Hematopoietic multipotent progenitor cell treated with erythropoietin and hydrocortisone succinate and interleukin-3 and kit ligand, for 15 days (in vitro differentiated cells): Measurements from ENCODE around the gene IP6K3.

Experiments
- DNase-seq: peaks from one replicate; pipeline ENCODE4 v3.0.0-alpha.2; 2015; ENCODE audit warnings: low spot score

IP6K3 gene

DNA sequence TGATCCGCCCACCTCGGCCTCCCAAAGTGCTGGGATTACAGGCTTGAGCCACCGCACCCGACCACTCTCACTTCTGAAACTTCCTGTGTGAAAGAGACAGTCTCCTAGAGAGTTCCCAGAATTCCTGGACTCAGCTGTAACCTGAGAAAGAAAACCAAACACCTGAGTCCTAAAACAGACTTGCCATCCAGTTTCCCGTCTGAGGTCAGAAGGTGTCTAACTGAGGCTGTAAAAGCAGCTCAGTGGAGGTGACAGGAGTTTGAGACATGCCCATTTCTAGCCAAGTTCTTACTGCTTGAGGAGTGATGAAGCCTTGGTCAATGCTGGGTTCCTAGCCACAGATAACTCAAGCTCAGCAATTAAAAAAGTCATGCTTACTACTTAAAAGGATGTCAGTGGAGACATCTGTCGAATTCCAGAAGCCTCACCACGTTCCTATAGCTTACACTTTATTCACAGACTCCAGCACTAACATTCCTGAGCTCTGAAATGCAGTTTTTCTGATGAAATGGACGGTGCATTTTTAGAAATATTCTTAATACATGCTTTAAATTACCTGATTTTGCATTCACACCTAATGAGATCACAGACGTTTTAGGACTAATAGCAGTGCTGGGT is 41.3 kb downstream of the IP6K3 start:
- DNase-seq: no peak

DNA sequence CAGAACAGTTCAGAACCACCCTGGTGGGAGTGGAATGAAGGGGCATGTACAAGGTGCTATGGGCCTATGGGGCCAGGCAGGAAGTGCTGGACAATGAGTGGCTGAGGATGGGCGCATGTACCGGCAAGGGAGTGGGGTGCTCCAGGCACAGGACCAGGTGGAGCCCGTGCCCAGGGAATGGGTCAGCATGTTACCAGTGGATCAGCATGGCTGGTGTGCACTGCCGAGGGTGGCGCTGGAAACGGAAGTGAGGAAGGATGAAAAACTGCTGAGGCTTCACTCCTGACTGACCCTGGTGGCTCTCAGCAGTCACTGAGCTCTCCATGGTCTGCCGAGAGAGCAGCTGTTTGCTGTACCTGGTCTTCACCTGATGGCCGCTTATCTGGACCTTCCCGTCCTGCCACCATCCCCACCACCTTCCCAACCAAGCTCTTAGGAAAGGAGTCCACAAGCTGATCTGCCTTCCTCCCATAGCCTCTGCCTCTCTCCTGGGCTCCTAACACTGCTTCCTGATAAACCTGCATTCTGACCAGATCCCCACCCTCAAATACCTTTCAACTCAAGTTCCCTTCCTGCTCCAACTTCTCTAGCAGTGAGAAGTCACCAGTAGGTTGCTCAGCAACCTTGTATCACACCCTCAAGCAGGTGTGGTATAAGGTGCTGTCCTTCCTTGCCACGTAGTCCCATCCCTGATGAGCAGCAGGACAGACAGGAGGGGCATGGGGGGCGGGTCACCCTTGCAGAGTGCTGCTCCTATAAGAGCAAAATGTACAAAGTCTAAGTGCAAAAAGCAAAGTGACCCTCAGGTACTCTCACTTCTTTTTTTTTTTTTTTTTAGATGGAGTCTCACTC is 42.3 kb downstream of the IP6K3 start:
- no peak for DNase-seq

DNA sequence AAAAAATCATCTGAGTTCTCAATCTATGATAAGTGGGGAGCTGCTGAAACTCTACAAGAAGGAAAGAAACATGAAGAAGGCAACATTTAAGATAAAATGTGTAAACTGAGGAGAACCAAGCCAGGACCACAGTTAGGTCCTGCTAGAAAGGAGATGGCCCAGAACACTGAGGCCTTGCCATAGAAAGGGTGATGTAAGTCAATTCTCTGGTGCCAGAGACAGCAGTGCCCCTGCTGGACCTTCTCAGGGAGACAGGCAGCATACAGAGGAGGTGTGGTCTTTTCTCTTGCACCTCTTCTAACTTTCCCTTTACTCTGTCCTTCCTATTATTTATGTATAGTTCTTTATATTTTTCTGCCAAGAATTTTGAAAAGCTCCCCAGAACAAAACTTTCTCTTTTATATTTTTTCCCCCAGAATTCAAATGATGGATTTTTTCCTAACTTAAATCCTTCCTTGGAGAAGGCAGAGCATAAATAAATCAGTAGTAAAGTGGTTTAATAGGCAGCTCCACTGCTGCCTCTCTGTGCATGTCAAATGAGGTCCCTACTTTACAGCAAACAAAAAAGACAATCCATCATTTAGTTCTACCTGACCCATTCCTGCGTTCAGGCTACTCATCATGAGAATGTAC is 44.2 kb downstream of the IP6K3 start:
- DNase-seq: peak; percentile 16

DNA sequence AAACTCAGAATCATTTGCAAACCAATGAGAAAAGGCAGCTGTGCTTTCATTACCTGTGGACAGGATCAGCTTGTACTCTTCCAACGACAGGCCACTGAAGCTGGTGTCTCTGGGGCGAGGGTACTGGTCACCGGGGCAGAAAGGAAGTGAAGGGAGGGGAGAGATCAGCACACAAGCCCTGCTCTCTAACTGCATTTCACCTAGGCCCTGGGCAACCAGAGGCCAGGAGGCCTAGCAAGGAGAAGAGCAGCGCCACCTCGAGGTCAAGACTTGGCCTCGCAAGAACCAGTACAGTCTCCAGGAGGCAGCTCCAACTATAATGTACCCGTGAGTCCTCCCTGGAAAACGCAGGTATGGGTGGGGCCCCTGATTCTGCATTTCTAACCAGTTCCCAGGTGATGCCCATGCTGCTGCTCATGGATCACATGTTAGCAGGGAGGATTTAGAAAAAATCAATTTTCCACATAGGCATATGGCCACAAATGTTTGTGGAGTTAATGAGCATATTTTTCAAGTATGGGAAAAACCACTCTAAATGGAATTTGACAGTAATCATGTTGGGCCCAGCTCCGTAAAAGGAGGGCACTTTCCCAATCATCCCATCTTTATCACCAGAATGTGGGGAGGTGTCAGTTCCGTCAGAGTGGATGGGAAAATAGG is 46.2 kb downstream of the IP6K3 start:
- peak; percentile 50 for DNase-seq

DNA sequence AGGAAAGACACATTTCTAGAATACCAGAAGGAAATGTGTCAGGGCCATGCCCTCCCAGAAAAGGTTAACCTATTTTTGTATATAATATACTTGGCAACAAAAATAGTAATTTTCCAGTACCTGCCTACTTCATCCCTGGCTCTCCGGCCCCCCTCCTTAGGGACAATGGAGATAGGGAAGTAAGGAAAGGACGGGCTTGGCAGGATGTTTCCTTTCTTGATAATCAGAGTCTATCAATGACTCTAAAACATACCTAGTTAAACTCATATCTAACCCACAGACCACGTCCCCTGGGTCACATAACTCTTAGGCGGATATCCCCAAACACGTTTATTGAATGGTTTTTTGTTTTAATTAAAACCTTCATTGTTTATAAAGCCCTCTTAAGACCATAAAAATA is 47.0 kb downstream of the IP6K3 start:
- no peak for DNase-seq

DNA sequence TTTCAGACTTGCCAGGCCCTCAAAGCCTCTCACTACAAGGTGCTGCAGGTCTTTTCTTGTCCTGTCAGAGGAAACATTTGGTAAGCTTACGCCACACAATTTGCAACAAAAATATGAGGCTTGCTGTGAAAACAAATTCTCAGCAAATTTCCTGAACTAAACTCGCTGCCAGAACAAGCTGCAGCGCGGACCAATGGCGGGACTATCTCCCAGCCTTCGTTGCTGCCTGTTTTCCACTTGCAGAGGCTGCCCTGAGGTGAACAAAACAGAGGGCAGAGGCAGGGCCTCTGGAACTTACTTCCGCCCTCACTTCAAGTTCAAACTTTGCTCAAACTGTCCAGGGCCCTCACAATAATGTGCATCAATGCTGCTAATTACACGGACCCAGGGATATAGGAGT is 47.6 kb downstream of the IP6K3 start:
- no peak for DNase-seq

DNA sequence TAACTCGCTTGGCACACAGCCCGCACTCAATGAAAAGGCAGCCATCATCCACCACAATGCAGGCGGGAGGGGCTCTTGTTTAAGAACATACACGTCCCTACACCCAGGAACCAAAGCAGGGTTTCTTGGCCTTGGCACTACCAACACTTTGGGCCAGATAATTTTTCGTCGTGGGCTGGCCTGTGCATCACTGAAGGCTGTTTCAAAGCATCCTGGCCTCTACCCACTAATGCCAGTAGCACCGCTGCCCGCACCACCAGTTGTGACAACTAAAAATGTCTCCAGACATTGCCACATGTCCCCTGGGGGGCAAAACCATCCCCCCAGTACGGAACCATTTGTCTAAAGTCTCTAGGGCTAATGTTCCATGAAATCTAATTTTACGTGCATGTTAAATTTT is 48.2 kb downstream of the IP6K3 start:
- no peak for DNase-seq

DNA sequence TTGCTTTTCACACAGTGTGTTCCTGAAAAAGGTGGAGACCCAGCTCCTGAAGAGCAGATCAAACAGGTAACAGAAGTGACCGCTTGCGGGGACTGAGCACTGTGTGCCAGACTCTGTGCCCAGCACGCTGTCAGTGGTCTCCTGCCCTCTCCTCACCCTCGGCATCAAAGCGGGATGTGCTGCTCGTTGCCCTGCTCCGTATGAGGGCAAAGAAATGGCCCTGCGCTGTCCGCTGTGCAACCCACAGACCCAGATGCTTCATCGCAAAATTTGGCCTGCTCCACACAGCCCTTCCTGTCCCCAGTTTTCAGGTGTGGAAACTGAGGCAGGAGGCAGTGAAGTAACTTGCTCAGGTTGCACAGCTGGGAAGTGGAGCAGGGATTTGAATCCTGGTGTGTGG is 48.9 kb downstream of the IP6K3 start:
- DNase-seq: no peak

DNA sequence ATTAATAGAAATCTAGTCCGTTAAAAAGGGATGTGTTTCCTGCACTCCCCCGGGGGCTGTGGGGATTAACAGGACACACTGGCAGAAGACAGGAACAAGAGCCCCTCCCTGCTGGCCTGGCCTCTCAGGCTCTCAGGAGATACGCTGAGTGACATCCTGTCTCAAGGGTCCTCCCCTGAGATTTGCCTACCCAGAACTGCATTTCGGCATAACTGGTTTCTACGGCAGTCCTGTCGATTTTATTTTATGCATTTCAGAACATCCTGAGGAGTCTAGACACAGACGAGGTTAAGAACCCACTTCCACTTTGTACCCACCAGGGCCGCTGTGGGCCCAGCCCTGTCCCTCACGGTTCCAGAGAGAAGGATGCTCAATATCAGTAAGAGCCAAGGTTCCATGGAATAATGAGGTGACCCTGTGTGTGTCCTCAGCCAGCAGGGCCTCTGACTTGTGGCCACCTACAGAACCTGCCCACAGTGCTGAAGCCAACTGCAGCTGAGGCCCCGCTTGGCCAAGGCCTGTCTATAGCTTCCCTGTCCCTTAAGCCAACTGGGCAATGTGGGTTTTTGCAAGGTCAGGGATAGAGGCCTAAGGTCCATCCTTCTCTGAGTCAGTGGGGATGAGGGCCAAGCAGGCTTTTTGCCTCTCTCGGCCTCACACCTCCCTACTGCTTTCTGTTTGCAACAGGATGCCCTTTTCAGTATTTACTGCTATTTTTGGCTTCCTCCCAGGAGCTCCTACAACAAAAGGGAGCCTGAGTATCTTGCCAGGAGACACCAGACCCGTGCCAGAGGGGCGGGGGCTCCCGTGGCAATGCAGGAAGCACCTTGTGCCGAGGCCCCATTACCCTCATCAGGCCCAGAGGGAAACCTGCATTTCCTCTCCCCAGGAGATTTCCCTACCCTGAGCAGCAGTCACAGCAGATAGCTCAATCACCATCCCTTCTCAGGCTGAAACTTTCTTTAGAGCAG is 49.9 kb downstream of the IP6K3 start:
- DNase-seq: no peak

DNA sequence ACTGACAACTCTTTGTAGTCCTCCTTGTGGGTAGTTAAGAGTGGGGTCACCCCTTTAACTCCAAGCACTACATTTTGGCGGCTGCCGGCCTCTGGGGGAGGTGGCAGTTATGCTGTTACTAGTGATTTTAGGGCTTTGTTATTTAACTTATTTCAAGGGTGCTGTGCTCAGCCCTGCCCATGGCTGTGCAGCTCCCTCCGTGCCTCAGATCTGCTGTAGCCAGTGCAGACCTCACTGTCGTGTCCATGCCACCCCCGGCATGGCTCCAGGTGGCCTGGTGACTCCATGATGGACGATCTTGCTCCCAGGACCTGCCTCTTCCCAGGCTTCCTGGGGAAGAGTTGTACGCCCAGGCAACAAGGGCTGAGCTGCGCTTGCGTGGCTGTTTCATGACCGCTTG is 50.6 kb downstream of the IP6K3 start:
- DNase-seq: no peak

DNA sequence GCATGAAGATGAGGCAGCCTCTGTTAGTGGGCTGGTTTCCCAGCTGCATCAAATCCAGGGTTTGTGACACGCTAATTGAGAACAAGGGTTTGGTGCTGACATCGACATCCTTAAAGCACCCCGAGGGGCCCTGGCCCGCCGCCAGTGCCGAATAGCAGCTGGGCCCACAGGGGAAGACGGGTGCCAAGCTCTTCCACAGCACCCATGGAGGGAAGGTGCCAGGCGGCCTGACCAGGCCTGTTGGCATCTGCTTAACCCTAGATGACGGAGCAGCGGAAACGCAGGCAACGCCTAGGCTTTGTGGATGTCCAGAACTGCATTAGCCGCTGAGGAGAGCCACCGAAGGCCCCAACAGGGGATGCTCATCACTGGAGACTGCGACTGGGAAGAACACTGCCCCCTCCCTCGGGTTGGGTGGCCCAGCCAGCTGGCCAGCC is 51.2 kb downstream of the IP6K3 start:
- DNase-seq: no peak

DNA sequence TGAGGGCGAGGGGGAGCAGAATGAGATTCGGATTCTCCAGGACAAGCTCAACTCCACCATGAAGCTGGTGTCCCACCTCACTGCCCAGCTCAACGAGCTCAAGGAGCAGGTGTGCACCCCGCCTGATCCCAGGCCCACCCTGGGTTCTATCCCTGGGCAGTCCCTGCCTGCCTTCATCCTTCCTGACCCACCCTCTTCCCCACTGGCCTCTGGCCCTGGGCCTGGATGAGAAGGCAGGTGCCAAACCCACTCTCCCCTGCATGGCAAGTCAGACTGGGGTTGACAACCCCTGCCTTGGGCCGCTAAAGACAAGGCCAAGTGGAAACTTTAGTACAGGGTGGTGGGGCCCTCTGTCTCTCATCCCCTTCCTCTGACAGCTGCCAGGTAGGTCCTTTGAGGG is 51.7 kb downstream of the IP6K3 start:
- DNase-seq: no peak

DNA sequence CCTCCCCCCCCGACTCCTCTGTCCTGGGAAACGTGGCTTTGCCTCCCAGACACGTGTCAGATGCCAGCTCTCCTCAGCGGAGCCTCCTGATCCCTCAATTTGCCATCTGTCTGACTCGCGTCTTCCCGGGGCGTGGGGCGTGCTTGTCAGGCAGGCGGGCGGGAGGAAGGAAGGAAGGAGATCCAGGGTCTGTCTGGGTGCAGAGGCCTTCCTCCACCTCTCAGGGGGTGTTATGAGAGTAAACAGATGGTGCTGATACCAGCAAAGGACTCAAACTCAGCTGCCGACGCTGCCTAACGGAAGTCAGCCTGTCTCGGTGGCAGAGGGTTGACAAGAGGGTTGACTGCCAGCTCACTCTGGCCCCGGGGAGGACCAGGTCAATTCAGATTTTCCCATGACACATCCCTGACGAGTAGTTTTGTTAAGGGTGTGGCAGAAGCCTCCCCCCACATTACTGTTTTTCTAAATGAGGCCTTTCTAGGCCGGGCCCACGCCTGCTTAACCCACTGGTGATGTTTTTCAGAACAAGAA is 52.2 kb downstream of the IP6K3 start:
- DNase-seq: no peak

DNA sequence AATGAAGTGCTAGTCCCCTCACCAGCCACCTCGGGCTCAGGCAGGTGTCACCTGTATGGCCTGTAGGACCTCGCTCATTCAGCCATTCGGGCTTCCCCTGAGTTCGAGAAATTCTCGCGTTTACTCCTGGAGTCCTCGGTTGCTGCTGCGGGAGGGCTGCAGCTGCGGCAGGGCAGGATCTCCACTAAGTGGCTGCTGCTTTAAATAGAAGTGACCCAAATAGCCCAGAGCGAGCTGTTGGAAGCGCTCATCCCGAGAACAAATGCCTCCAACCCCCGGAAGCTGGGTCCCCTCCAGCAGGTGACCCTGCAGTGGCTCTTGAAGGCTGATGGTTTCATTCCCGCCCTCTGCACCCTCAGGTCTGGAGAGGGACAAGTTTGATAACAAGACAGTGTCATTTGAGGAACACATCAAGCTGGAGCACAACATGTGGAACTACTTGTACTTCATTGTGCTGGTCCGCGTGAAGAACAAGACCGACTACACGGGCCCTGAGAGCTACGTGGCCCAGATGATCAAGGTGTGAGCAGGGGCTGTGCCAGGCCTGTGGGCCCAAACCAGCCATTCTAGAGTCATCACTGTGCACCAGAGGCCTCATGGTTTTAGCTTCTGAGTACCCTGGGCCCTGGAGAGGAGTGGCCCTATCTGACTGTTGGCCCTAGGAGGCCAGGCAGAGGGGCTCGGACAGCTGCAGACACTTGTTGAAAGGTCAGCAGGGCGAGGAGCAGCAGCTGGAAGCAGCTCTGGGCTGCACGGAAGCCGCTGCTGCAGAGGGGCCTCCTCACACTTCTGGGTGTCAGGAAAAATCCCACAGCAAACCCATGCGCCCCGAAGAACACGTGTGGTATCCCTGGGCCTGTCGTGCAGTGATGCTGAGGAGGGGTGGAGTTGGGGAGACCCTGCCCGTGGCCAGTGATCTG is 53.3 kb downstream of the IP6K3 start:
- DNase-seq: no peak

DNA sequence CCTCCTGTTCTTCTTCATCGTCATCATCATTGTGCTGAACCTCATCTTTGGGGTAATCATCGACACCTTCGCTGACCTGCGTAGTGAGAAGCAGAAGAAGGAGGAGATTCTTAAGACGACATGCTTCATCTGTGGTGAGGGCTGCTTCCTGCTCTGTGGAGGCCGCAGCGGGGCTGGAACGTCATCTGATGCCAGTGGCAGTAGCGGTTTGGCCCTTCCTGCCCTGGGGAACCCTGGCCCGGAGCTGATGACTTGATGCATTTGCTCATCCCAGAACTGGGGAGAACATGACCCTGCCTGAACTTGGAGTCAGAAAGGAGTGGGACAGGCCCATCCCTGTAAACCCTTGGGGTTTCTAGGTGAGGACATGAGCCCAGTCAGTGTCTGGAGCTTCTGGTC is 53.9 kb downstream of the IP6K3 start:
- DNase-seq: no peak

DNA sequence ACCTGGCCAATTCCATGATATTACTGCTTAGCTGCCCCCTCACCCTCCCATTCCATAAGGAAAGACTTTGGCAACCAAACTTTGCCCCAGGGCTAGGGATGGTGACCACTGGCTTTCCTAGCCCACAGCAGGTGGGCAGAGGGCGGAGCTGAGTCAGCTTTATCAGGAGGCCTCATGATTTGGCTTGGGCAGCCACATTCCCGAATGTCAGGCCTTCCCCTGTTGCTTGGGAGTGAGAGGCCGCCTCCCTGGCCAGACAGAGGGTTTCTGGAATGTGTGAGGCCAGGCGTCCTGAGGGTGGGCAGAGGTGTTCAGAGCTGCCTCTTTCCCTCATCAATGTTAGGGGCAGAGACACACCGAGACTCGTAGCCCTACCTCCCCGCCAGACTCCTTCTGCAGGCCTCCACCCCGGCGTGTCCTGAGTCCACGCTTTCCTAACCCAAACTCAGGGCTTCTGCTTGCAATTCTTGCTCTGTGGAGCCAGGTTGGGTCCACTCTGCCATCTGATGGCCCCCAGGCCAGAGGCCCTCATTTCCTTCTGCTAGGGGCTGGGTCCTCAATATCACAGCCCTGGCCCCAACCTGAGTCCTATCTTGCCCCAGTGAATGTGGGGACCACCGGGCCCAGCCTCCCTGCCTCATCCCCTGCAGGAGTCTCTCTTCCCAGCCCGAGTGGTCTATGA is 54.5 kb downstream of the IP6K3 start:
- DNase-seq: no peak

DNA sequence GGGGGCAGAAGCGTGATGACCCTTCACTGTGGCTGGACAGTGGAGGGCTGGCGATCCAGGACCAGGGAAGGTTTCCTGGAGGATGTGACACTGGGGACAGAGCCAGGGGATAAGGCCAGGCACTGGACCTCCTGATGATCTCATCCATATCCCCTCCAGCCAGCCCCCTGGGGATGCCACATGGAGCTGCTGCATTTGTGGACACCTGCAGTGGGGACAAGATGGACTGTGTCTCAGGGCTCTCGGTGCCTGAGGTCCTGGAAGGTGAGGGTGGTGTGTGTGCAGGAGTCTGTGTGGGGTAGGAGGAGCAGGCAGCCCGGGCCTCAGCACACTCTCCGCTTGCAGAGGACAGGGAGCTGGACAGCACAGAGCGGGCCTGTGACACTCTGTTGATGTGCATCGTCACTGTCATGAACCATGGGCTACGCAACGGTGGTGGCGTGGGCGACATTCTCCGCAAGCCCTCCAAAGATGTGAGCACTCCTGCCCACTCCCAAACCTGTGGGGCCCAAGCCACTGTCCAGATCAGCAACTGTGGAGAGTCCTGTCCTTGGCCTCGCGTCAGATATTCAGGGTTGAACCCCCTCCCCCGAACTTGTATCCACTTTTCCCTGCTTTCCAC is 55.1 kb downstream of the IP6K3 start:
- no peak for DNase-seq

DNA sequence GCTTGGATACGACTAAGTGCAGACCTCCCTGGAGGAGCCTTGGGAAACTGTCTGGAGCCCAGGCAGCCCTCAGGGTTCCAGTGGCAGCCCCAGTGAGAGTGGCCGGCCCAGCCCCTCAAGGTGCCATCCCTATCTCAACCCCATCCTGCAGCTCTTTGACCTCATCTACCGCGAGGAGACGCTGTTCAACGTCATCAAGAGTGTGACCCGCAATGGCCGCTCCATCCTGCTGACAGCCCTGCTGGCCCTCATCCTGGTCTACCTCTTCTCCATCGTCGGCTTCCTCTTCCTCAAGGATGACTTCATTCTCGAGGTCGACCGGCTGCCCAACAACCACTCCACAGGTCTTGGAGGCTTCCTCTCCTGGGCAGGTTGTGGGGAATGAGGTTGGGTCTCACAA is 55.9 kb downstream of the IP6K3 start:
- no peak for DNase-seq

DNA sequence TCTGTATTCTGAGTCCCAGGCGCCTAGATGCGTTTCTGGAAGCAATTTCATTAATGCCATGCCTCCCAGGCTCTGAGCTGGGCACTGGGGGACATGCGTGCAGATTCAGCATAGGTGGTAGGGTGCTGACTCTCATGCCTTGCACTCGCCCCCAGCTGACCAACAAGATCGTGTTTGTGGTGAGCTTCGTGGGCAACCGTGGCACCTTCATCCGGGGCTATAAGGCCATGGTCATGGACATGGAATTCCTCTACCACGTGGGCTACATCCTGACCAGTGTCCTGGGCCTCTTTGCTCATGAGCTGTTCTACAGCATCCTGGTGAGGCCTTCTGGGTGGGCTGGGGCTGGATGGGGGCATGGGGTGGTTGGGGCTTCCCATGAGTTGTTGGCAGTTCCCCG is 56.8 kb downstream of the IP6K3 start:
- no peak for DNase-seq
